GM19035 (cell line): ENCODE data around the gene PSMD12.
A peak's percentile ranks its signal among the peaks of the same experiment; 100 is the strongest.
"Not testable (repeated sequence)": the region's sequence is repeated elsewhere in the genome, so short reads cannot be mapped to it uniquely, and the experiment has no call there.

Experiments used
- ATAC-seq: cut with Tn5 transposase; IDR thresholded peaks from one replicate; pipeline ENCODE4 v1.9.1; 2021; ENCODE audit not compliant: unreplicated experiment

Gene PSMD12

DNA sequence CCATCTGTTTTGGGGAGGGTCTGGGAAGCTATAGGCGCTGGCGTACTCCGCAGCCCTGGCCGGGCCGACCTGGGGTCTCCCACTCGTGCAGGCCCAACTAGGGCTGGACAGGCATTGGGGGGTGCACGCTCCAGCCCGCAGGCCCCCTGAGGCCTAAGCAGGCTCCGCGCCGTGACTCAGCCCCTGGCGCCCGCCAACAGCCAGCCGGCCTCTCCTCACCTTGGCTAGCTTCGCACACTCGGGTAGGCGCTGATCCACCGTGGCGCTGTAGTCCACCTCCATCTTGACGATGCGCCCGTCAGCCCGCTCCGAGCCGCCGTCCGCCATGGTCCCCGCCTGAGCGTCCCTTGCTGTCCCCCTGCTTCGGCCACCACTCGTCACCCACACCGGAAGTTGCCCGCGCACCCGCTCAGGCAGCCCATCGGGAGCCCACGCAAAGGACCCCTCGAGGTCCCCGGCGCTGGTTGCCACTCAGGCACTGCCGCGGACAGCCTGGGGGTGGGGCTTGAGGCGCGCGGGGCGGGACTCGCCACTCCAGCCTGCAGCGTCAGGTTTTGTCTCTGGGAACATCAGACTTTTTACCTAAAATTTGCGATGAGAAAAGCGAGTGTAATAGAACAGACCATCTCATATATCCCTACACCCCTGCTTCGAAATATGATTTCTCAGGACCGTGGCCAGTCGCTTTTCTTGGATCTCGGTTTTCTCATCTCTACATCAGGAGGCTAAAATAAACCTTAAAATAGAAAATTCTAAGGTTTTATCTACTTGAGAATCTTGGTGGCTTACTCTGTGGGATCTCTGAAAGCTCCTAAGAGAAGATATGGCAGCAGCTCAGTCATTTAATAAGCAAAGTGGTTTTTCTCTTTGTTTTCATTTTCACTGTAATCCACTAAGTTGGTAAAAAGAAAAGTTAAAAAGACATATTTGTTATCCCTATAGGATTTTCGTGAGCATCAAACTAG is at the start of gene PSMD12:
Gene PSMD12, minus strand, starts transcription at position 385 of the 965 bp plus-strand sequence. Its CDS starts 58 bp downstream, at position 327.
- ATAC-seq, result peak; percentile 90

DNA sequence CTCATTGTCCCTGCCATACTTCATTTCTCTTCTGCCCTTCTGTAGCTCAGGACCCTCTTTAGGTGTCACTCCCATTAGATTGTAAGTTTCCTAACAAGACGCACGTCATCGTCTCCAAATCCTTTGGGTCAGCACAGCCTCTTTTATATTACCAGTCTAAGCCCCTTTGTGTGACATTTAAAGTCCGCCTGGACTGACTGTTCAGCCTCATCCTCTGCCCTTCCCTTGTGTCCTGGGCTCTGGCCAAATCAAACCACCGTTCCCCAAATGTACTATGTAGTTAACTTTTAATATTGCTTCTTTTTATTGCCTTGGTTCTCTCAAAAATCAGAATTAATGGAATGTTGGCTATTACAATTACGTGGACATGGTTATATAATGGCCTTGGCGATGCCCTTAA is 48.9 kb upstream of the PSMD12 start:
- ATAC-seq, result no peak

DNA sequence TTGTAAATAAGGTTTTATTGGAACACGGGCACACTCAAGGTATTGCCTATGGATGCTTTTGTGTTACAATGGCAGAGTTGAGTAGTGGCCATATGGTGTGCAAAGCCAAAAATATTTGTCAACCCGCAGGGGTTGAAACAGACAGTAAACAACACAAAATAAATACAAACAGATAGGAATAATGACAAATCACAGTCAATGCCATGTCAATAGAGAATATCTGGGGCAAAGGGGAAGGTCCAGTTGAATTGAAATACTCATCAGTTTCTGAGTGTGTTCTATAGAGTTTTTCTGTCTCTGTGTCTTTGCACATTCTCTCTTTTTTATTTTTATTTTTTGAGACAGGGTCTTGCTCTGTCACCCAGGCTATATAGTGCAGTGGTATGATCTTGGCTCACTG is 48.2 kb upstream of the PSMD12 start:
- ATAC-seq, result no peak

GRCh38 chr17:67414130-67414529 is 47.8 kb upstream of the PSMD12 start:
- ATAC-seq, result no peak

DNA sequence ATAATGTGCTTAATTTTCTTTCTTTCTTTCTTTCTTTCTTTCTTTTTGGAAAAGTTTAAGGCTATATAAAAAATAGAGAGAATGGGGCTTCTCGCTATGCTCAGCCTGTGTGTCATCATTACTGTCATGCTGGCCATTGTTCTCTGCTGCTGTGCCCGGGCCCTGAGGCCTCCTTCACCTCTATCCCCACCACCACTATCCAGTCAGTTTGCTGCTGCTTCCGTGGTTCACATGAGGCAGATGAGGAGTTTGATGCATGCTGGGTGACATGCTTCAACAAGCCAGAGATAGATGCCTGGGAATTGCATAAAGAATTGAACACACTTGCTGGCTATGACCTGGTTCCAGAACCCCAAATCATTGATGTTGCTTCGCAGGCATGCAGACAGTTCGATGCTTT is 47.0 kb upstream of the PSMD12 start:
- ATAC-seq, result no peak

GRCh38 chr17:67412941-67413340 is 46.6 kb upstream of the PSMD12 start:
- ATAC-seq, result no peak

GRCh38 chr17:67412032-67412431 is 45.7 kb upstream of the PSMD12 start:
- no peak for ATAC-seq

GRCh38 chr17:67411397-67411796 is 45.0 kb upstream of the PSMD12 start:
- no peak for ATAC-seq

DNA sequence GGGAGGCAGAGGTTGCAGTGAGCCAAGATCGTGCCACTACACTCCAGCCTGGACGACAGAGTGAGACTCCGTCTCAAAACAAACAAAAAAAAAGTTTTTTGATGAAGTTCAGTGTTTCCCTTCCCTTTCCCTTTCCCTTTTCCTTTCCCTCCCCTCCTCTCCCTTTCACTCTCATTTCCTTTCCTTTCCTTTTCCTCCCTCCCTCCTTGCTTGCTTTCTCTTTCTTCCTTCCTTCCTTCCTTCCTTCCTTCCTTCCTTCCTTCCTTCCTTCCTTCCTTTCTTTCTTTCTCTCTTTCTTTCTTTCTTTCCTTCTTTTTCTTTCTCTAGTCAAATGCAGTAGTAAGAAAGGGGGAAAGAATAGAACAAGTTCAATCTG is 42.1 kb upstream of the PSMD12 start:
- ATAC-seq, result not testable (repeated sequence)

GRCh38 chr17:67403483-67403882 is 37.1 kb upstream of the PSMD12 start:
- ATAC-seq, result no peak

DNA sequence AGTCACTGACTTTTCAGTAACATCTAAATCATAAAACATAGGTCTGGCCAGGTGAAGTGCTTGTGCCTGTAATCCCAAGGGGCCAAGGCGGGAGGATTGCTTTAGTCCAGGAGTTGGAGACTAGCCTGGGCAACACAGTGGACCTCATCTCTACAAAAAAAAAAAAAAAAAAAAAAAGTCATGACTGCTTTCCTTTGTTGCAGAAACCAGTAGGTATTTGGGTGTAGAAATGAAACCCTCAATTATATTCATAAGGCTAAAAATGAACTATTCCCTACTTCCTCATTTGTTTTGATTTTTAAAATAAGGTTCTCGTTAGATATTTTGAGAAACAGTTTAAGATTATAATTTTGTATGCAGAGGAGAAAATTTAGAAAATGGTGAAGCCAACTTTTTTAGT is 36.7 kb upstream of the PSMD12 start:
- no peak for ATAC-seq

DNA sequence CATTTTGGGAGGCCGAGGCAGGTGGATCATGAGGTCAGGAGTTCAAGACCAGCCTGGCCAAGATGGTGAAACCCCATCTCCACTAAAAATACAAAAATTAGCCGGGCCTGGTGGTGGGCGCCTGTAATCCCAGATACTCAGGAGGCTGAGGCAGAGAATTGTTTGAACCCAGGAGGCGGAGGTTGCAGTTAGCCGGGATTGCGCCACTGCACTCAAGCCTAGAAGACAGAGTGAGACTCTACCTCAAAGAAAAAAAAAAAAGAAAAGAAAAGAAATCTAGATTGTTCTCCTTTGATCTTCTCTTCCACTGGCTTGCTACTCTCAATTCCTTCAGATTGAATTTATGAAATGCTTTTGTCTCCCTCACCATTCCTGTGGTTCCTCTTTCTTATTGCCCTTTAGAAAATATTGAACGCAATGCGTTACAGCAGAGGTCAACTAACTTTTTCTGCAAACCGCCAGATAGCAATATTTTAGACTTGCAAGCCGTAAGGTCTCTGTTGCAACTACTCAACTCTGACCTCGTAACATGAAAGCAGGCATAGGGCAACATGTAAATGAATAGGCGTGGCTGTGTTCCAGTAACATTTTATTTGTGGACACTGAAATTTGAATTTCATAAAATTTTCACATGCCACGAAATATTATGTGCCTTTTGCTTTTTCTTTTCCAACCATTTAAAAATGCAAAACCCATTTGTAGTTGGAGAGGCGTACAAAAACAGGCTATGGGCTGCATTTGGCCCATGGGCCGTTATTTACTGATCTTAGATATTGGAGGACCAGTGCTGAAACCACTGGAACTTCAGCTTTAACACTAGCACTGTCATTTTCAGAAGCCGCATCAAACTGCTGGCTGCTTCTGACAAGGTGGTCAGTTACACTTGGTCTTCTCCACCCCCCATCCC is 35.5 kb upstream of the PSMD12 start:
- no peak for ATAC-seq

DNA sequence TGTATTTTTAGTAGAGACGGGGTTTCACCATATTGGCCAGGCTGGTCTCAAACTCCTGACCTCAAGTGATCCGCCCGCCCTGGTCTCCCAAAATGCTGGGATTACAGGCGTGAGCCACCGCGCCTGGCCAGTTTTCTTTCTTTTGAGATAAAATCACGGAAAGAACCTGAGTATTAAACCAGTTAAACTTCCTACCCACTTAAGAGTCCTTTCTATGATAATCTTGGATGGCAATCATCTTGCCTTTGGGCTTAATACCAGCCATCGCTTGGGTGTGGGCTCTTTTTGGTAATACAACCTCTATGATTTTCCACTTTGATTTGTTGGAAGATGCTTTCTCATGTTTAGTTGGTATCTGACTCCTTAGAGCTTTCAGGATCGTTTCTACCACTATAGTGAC is 34.7 kb upstream of the PSMD12 start:
- ATAC-seq, result no peak

DNA sequence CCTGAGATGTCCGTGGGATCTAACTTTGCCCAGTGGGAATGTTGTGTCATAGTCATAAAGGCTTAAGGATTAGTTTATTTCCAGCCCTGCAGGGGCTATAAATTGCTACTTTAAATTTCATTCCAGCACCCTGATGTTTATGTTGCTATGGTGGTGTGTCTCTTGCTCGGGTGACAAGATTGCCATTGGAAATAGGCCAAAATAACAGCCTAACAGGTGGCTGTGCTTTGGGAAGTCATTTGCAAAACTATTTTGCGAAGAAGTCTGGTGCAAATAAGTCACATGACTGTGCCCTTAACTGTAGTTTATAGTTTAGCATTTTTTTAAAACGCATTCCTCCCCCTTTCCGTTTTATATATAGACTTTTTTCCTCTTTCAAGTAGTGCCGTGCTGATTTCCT is 33.8 kb upstream of the PSMD12 start:
- ATAC-seq, result no peak

DNA sequence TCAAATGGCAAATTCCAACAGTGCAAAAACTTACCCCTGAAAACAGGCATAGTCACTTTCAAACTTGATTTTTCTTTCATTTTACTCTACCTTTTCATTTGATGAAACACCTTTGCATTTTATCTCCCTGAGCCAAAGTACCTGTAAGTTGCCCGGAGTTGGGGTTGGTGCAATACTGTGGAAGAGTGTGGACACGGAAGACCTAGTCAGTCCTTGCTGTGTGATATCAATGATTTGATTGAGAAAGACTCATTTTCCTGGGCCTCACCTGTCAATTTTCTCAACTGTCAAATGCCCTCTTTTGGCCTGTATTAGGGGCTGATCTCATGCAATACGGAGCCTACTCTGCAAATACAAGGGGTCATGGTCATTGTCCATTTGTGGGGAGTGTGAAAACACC is 33.3 kb upstream of the PSMD12 start:
- no peak for ATAC-seq

DNA sequence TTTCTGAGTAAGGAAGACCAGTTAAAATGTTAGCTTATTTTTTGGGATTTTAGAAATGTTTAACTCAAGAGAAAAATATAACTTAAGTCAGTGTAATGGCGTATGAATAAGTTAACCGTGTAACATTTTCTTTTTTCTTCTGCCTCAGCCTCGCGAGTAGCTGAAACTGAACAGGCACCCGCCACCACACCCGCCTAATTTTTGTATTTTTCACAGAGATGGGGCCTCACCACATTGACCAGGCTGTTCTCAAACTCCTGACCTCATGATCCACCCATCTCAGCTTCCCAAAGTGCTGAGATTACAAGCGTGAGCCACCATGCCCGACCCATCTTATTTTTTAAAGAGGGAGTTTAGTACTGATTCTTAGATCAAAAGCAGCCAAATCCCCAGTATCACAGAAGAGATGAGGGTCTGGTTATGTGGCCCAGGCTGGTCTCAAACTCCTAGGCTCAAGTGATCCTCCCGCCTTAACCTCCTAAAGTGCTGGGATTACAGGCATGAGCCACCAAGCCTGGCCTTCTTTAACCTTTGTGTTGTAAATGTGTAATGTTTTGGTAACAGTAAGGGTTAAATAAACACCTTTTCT is 27.5 kb upstream of the PSMD12 start:
- ATAC-seq, result no peak

DNA sequence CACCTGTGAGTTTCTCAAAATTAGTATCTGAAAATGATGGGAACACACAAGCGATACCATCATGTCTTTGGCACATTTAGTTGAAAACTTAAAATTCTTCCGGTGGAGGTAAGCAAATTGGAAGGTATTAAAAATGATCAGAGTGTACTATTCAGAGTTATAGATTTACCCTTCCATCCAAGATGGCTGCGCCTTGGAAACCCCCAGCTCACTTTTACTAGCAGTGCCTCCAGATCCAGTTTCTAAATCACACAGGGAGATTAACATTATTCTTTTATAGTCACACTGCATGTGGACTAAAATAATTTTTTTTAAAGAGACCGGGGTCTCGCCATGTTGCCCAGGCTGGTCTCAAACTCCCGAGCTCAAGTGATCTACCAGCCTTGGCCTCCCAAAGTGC is 25.7 kb upstream of the PSMD12 start:
- no peak for ATAC-seq

- ATAC-seq, result peak; percentile 94
Observed at GRCh38 chr17:67390646-67391361, 24.4 kb upstream of the PSMD12 start.

- no peak for ATAC-seq
Observed at GRCh38 chr17:67390006-67390645, 23.7 kb upstream of the PSMD12 start.

DNA sequence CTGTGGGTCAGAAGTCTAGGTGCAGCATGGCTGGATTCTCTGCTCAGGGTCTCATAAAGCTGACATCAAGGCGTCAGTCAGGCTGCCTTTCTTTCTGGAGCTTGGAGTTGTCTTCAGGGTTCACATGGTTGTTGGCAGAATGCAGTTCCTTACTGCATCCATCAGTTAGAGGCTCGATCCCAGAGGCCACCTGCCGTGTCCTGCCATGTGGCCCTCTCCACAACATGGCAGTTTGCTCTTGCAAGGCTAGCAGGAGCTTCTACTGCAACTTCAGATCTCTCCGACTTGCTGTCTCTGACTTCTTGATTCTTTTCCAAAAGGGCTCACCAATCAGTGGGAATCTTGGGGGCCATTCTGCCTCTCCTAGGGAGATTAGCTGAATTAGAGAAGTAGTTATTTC is 22.6 kb upstream of the PSMD12 start:
- no peak for ATAC-seq
